Prostate gland (tissue), 2 donors: ENCODE measurements around the gene AOPEP. TPM values are rescaled to one million over a fixed set of nuclear protein-coding genes. Genes with fewer than 3 reads are reported as not detected.

Experiments used
- DNase-seq: peaks from one replicate; pipeline ENCODE4 v3.0.0-alpha.2; 2019; ENCODE audit warnings: low spot score
- H3K27ac ChIP-seq, 2 donors: fragments of 200-600 bp; sonication (generic); 2 replicates each; pipeline ENCODE4 v1.5.1; 2017 to 2019
- H3K27me3 ChIP-seq: fragments of 200-600 bp; sonication (generic); replicated peaks from 2 replicates; pipeline ENCODE4 v1.5.1; 2019; ENCODE audit not compliant: insufficient read depth
- H3K36me3 ChIP-seq, 2 donors: fragments of 200-600 bp; sonication (generic); 1 replicate in 1 of 2; 2 replicates in 1 of 2; pipeline versions ENCODE4 v1.5.1 to v1.8.1; 2017 to 2019
- H3K4me1 ChIP-seq: fragments of 200-600 bp; sonication (generic); replicated peaks from 2 replicates; pipeline ENCODE4 v1.5.1; 2019
- H3K4me3 ChIP-seq, 2 donors: fragments of 200-600 bp; sonication (generic); 2 replicates each; pipeline ENCODE4 v1.5.1; 2017 to 2019
- H3K9me3 ChIP-seq: fragments of 200-600 bp; sonication (generic); 2 replicates; pipeline ENCODE4 v1.5.1; 2017
- POLR2A ChIP-seq: fragments of 450-650 bp; IDR thresholded peaks from one replicate; pipeline ENCODE4 v1.6.1; 2016; ENCODE audit warnings: antibody characterized with exemption, mild to moderate bottlenecking
- POLR2AphosphoS5 ChIP-seq: sonication (generic); formaldehyde crosslinking; IDR thresholded peaks from one replicate; pipeline ENCODE4 v1.6.1; 2017; ENCODE audit warnings: antibody characterized with exemption
- WGBS: methylation state at CpG from one replicate; pipeline ENCODE4 v1.1.5; 2018; 5-methylcytosine and 5-hydroxymethylcytosine counted together
- intact Hi-C: fragments of 100-400 bp; cut with DNase I; formaldehyde crosslinking; loops from one replicate; pipeline ENCODE4 v1.14.2; 2022
- total RNA-seq, 2 donors: library from RNA; depleted of rRNA; stranded (reverse); fragments of >200 nt; gene quantifications; one replicate each; pipeline ENCODE4 v1.1.0, GENCODE V29; 2016
- TF ChIP-seq, protein P1 (sequence below), 4 experiments: fragments of 200-600 bp in 2 of 4; fragments of 450-650 bp in 2 of 4; sonication (generic) in 2 of 4; IDR thresholded peaks; 1 replicate in 3 of 4; 2 replicates in 1 of 4; pipeline ENCODE4 v1.5.1; 2016 to 2019; ENCODE audit warnings: antibody characterized with exemption in 4 of 4, mild to moderate bottlenecking in 2 of 4, moderate library complexity in 2 of 4

The AOPEP gene
- total RNA-seq, 2 donors from 2014 or later = 107 to 188 TPM

DNA sequence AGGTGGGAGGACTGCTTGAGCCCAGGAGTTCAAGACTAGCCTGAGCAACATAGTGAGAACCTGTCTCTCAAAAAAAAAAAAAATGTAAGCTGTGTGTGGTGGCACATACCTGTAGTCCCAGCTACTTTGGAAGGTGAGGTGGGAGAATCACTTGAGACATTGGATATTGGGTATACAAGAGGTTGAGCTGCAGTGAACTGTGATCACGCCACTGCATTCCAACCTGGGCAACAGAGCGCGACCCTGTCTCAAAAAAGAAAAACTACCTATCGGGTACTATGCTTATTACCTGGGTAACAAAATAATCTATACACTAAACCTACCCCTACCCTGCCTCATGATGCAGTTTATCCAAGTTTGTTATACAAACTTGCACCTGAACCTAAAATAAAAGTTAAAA is 64.9 kb downstream of the AOPEP start:
- H3K9me3 ChIP-seq = no peaks in the 10 kb centered on the region
- no peak for TF ChIP-seq POLR2AphosphoS5
- TF ChIP-seq, protein P1, sequence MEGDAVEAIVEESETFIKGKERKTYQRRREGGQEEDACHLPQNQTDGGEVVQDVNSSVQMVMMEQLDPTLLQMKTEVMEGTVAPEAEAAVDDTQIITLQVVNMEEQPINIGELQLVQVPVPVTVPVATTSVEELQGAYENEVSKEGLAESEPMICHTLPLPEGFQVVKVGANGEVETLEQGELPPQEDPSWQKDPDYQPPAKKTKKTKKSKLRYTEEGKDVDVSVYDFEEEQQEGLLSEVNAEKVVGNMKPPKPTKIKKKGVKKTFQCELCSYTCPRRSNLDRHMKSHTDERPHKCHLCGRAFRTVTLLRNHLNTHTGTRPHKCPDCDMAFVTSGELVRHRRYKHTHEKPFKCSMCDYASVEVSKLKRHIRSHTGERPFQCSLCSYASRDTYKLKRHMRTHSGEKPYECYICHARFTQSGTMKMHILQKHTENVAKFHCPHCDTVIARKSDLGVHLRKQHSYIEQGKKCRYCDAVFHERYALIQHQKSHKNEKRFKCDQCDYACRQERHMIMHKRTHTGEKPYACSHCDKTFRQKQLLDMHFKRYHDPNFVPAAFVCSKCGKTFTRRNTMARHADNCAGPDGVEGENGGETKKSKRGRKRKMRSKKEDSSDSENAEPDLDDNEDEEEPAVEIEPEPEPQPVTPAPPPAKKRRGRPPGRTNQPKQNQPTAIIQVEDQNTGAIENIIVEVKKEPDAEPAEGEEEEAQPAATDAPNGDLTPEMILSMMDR (IDR thresholded peaks at IDR 0.05) = no peak
- no peak for TF ChIP-seq POLR2A
- no peak for DNase-seq
- H3K36me3 ChIP-seq = no peaks in the 10 kb centered on the region
- intact Hi-C loops = loop anchor here (10.0 kb wide), 1 partner anchor 107 kb away; no protein-coding TSS in a partner anchor
- no peaks in the 10 kb centered on the region for H3K27me3 ChIP-seq
- no peaks in the 10 kb centered on the region for H3K4me1 ChIP-seq
- H3K27ac ChIP-seq = no peak overlapping the region
- H3K4me3 ChIP-seq = no peak overlapping the region
- WGBS = 97% methylated on average over 4 of the region's 4 CpGs

DNA sequence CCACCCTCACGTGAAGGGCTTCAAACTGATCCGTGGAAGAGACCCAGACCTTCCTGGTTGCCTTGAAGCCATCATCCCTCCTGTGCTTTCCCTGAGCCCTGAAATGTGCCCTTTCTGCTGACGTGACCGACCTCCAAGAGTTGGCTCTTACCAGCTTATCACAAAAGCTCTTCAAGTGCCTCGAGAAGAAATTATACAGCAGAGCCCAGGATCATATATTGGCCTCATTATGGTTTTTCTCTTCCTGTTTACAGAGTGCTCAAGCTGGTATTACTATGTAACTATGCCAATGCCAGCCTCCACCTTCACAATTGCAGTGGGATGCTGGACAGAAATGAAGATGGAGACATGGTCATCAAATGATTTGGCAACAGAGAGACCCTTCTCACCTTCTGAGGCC is 66.0 kb downstream of the AOPEP start:
- Histone ChIP-seq H3K36me3 (no peaks in the 10 kb centered on the region), H3K27ac (no peak overlapping the region), H3K27me3 (no peaks in the 10 kb centered on the region), H3K4me3 (no peak overlapping the region), H3K4me1 (no peaks in the 10 kb centered on the region), H3K9me3 (no peaks in the 10 kb centered on the region)
- intact Hi-C loops = loop anchor here (10.0 kb wide), 1 partner anchor 108 kb away; no protein-coding TSS in a partner anchor
- TF ChIP-seq POLR2A = no peak
- TF ChIP-seq, protein P1 (IDR thresholded peaks at IDR 0.05) = no peak
- TF ChIP-seq POLR2AphosphoS5 = no peak
- DNase-seq = no peak
- WGBS = 81% methylated on average over 5 of the region's 5 CpGs

DNA sequence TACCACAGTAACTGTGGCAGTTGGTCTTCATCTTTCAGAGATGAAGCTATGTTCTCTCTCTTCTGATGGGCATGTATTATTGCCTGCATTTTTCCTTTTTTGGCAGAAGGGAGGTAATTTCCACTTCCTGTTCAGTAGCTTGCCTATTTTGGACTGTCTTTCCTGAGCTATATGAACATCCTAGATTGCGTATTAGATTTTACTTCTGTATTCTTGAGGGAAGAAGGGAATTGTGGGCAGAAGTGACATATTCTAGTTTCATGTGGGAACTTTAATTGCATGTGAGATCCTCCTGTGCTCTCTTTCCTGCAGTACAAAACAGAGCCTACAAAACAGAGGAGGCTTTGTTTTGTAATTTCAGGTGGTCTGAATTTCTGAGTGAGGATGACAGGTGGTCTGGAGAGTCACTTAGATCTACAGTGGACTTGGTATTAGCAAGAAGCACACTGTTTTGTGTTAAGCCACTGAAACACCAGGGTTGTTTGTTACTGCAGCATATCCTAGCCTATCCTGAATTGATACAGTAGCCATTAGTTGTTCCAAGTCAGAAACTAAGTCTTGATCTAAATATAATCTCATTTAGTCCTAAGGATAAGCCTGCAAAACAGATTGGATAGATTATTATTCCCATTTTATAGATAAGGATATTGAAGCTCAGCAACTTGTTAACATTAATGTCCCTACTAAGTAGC is 68.1 kb downstream of the AOPEP start:
- intact Hi-C loops = loop anchor here (10.0 kb wide), 1 partner anchor 110 kb away; no protein-coding TSS in a partner anchor
- Histone ChIP-seq H3K4me1 (no peaks in the 10 kb centered on the region), H3K27me3 (no peaks in the 10 kb centered on the region), H3K9me3 (no peaks in the 10 kb centered on the region), H3K27ac (no peak overlapping the region), H3K4me3 (no peak overlapping the region), H3K36me3 (no peaks in the 10 kb centered on the region)
- TF ChIP-seq POLR2A = no peak
- TF ChIP-seq, protein P1 (IDR thresholded peaks at IDR 0.05) = no peak
- no peak for TF ChIP-seq POLR2AphosphoS5
- 92% methylated on average over 1 of the region's 1 CpG for WGBS
- no peak for DNase-seq

DNA sequence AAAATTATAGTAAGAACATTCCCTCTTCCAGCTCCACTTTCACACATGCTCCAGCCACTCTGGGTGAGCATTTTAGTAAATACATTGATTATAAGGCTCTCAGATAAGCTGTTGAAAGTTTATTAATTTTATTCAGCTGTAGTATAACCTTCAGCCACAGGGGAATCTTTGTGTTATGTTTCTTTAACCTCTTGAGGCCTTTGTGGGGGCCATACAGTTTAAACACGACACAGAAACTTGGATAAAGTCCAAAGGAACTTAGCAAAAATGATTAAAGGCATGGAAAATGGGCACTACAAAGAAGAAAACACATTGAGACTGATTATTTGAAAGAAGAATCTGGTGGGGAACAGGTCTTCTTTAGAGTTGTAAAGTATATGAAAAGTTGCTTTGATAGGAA is 70.2 kb downstream of the AOPEP start:
- WGBS = 15% methylated on average over 1 of the region's 1 CpG
- Histone ChIP-seq H3K9me3 (no peaks in the 10 kb centered on the region), H3K4me3 (no peak overlapping the region), H3K4me1 (no peaks in the 10 kb centered on the region), H3K36me3 (no peaks in the 10 kb centered on the region), H3K27me3 (no peaks in the 10 kb centered on the region), H3K27ac (no peak overlapping the region)
- no peak for DNase-seq
- no peak for TF ChIP-seq POLR2A
- TF ChIP-seq, protein P1 (IDR thresholded peaks at IDR 0.05) = no peak
- TF ChIP-seq POLR2AphosphoS5 = no peak
- intact Hi-C loops = loop anchor here (10.0 kb wide), 1 partner anchor 112 kb away; no protein-coding TSS in a partner anchor

DNA sequence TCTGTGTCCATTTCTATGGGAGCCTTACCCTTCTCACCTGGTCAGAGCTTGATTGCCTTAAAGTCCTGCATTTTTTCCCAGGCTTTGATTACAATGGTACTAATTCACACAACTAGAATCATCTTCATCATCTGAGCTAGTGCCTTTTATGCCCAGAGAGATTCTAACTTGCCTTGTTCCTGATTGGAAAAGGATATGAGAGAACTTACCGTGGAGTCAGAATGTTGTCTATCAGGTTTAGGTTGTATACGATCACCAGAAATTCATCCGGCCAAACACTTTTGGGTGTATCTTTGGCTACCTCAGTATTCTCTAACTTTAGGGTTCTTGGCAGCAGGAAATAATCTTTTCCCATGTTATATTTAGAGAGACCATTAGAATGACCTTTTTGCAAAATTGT is 71.7 kb downstream of the AOPEP start:
- Histone ChIP-seq H3K36me3 (no peaks in the 10 kb centered on the region), H3K4me3 (no peak overlapping the region), H3K9me3 (no peaks in the 10 kb centered on the region), H3K4me1 (no peaks in the 10 kb centered on the region), H3K27ac (no peak overlapping the region), H3K27me3 (no peaks in the 10 kb centered on the region)
- no peak for DNase-seq
- TF ChIP-seq POLR2A (no peak), POLR2AphosphoS5 (no peak)
- TF ChIP-seq, protein P1 (IDR thresholded peaks at IDR 0.05) = no peak
- 71% methylated on average over 3 of the region's 3 CpGs for WGBS
- intact Hi-C loops = loop anchor here (10.0 kb wide), 1 partner anchor 113 kb away; no protein-coding TSS in a partner anchor
